Adipose tissue (tissue), 3 donors: Measurements from ENCODE around the gene NXPH2. TPM values are rescaled to one million over a fixed set of nuclear protein-coding genes. Genes with fewer than 3 reads are reported as not detected.

Experiments used
- H3K27ac ChIP-seq: one replicate; pipeline ENCODE4 v1.5.1; 2013; ENCODE audit warnings: low read depth, low read length
- WGBS, 3 donors: extraction: QIAGEN DNeasy Blood & Tissue Kit; methylation state at CpG; one replicate each; pipeline ENCODE4 v1.1.7; 2013; 5-methylcytosine and 5-hydroxymethylcytosine counted together
- polyA plus RNA-seq, 3 donors: library from polyadenylated mRNA; stranded (reverse); fragments of 200-250 nt; gene quantifications; one replicate each; pipeline ENCODE4 v1.2.3, GENCODE V29; 2013
- donor health status: healthy with polysubstance abuse.
- donor health status: Bipolar disorder and iron deficiency.
- donor health status: healthy.

Gene NXPH2
- not detected for polyA plus RNA-seq

GRCh38 chr2:138779781-138780445 is at the start of gene NXPH2:
NXPH2 (minus strand) TSS chr2:138780390; CDS start chr2:138780241, 149 bp downstream.
- H3K27ac ChIP-seq = no peak within 1 kb of the TSS
- 0 to 1% (median 1%) methylated on average over 46 to 58 of the region's 58 CpGs for WGBS, 3 donors

- 33 to 66% (median 54%) methylated on average over 3 of the region's 3 CpGs for WGBS, 3 donors
- no peak overlapping the region for H3K27ac ChIP-seq
These were observed 49.2 kb upstream of the NXPH2 start for GRCh38 chr2:138829326-138829919.

- WGBS, 3 donors = 18 to 24% (median 22%) methylated on average over 3 of the region's 3 CpGs
These were observed 47.4 kb upstream of the NXPH2 start for GRCh38 chr2:138827426-138828054.

GRCh38 chr2:138823666-138824065 is 43.5 kb upstream of the NXPH2 start:
- WGBS, 3 donors = 65 to 89% (median 78%) methylated on average over 2 of the region's 2 CpGs

More at GRCh38 chr2:138827426-138828054, 47.4 kb upstream of the NXPH2 start:
- no peak overlapping the region for H3K27ac ChIP-seq

GRCh38 chr2:138819964-138820363 is 39.8 kb upstream of the NXPH2 start:
- H3K27ac ChIP-seq = no peak overlapping the region
- 79 to 90% (median 87%) methylated on average over 3 of the region's 3 CpGs for WGBS, 3 donors

More at GRCh38 chr2:138823666-138824065, 43.5 kb upstream of the NXPH2 start:
- no peak overlapping the region for H3K27ac ChIP-seq

GRCh38 chr2:138818556-138818955 is 38.4 kb upstream of the NXPH2 start:
- no peak overlapping the region for H3K27ac ChIP-seq
- 12 to 42% (median 19%) methylated on average over 1 of the region's 1 CpG for WGBS, 3 donors

GRCh38 chr2:138814123-138814898 is 34.1 kb upstream of the NXPH2 start:
- H3K27ac ChIP-seq = no peak overlapping the region
- 27 to 57% (median 50%) methylated on average over 4 of the region's 4 CpGs for WGBS, 3 donors

- no peak overlapping the region for H3K27ac ChIP-seq
- 73 to 87% (median 85%) methylated on average over 3 of the region's 3 CpGs for WGBS, 3 donors
These were observed 31.2 kb upstream of the NXPH2 start for GRCh38 chr2:138811431-138811830.

GRCh38 chr2:138794724-138795123 is 14.5 kb upstream of the NXPH2 start:
- WGBS, 3 donors = 90 to 98% (median 96%) methylated on average over 2 of the region's 2 CpGs

GRCh38 chr2:138787053-138787666 is 7.0 kb upstream of the NXPH2 start:
- no peak overlapping the region for H3K27ac ChIP-seq
- WGBS, 3 donors = 20 to 27% (median 21%) methylated on average over 2 of the region's 2 CpGs

More at GRCh38 chr2:138794724-138795123, 14.5 kb upstream of the NXPH2 start:
- no peak overlapping the region for H3K27ac ChIP-seq

- no peak overlapping the region for H3K27ac ChIP-seq
- 86 to 92% (median 86%) methylated on average over 5 of the region's 5 CpGs for WGBS, 3 donors
These were observed 2.2 kb upstream of the NXPH2 start for GRCh38 chr2:138782383-138782782.

GRCh38 chr2:138780908-138781307 is 718 bp upstream of the NXPH2 start:
- no peak overlapping the region for H3K27ac ChIP-seq
- WGBS, 3 donors = 7 to 20% (median 18%) methylated on average over 19 of the region's 19 CpGs

- H3K27ac ChIP-seq = no peak overlapping the region
- WGBS, 3 donors = 1 to 6% (median 4%) methylated on average over 32 to 40 of the region's 40 CpGs
These were observed 273 bp upstream of the NXPH2 start for GRCh38 chr2:138780446-138780880.

GRCh38 chr2:138779406-138779780 is 797 bp downstream of the NXPH2 start:
- no peak overlapping the region for H3K27ac ChIP-seq
- 2 to 6% (median 5%) methylated on average over 20 of the region's 20 CpGs for WGBS, 3 donors

- H3K27ac ChIP-seq = no peak overlapping the region
- 38 to 58% (median 52%) methylated on average over 2 of the region's 2 CpGs for WGBS, 3 donors
These were observed 2.2 kb downstream of the NXPH2 start for GRCh38 chr2:138777996-138778395.

- 63 to 76% (median 74%) methylated on average over 4 of the region's 4 CpGs for WGBS, 3 donors
- no peak overlapping the region for H3K27ac ChIP-seq
These were observed 4.5 kb downstream of the NXPH2 start for GRCh38 chr2:138775736-138776135.

GRCh38 chr2:138771534-138771933 is 8.7 kb downstream of the NXPH2 start:
- no peak overlapping the region for H3K27ac ChIP-seq
- 61 to 76% (median 75%) methylated on average over 4 of the region's 4 CpGs for WGBS, 3 donors

GRCh38 chr2:138767101-138767500 is 13.1 kb downstream of the NXPH2 start:
- WGBS, 3 donors = 44 to 91% (median 86%) methylated on average over 1 of the region's 1 CpG
- no peak overlapping the region for H3K27ac ChIP-seq
